Measurements from ENCODE around the gene PIGM. TPM values are rescaled to one million over a fixed set of nuclear protein-coding genes. Genes with fewer than 3 reads are reported as not detected.

The PIGM gene
- total RNA-seq, 1 donor from 2014 or later: 7.0 TPM

GRCh38 chr1:160009081-160009480, 22.7 kb downstream of the PIGM start:
- no peak overlapping the region for H3K27ac ChIP-seq (ENCODE audit: low read depth, low read length)
- no peak overlapping the region for H3K4me3 ChIP-seq (ENCODE audit: insufficient read depth, low read depth, low read length)
- no peaks in the 10 kb centered on the region for H3K79me2 ChIP-seq (ENCODE audit: insufficient read depth, low read length)
- peaks cover 6% of the 10 kb centered on the region for H3K27me3 Mint-ChIP-seq (ENCODE audit: low read depth, unreplicated experiment)
- H4K20me1 ChIP-seq (ENCODE audit: insufficient read depth, low read length): no peaks in the 10 kb centered on the region
- FAIRE-seq (no peak), DNase-seq (ENCODE audit: low read depth) (no peak)
- no peaks in the 10 kb centered on the region for H3K9me3 ChIP-seq (ENCODE audit: insufficient read depth, low read depth, low read length)
- no peaks in the 10 kb centered on the region for H3K9me3 Mint-ChIP-seq (ENCODE audit: unreplicated experiment)
- H3K4me2 ChIP-seq (ENCODE audit: low read length): no peak overlapping the region
- H3K27ac Mint-ChIP-seq (ENCODE audit: unreplicated experiment): no peak overlapping the region
- no peaks in the 10 kb centered on the region for H3K36me3 ChIP-seq (ENCODE audit: insufficient read depth, low read length)
- no peaks in the 10 kb centered on the region for H3K4me1 ChIP-seq (ENCODE audit: insufficient read depth, low read length)
- H3K36me3 Mint-ChIP-seq (ENCODE audit: low read depth, unreplicated experiment): no peaks in the 10 kb centered on the region
- no peak for TF ChIP-seq EZH2 (IDR thresholded peaks at IDR 0.05; ENCODE audit: insufficient read depth, low read length)
- no peak for TF ChIP-seq CTCF (IDR thresholded peaks at IDR 0.05; ENCODE audit: insufficient read depth, low read depth, low read length)
- H2AFZ ChIP-seq (ENCODE audit: low read depth, low read length): no peak overlapping the region
- no peaks in the 10 kb centered on the region for H3K4me1 Mint-ChIP-seq (ENCODE audit: low read depth, unreplicated experiment)
- no peak overlapping the region for H3K4me3 Mint-ChIP-seq (ENCODE audit: unreplicated experiment)
- H3K27me3 ChIP-seq (ENCODE audit: insufficient read depth, low read length): peaks cover 10% of the 10 kb centered on the region
- H3K9ac ChIP-seq (ENCODE audit: low read length): no peak overlapping the region

- no peaks in the 10 kb centered on the region for H3K36me3 Mint-ChIP-seq (ENCODE audit: low read depth, unreplicated experiment)
- no peaks in the 10 kb centered on the region for H3K4me1 Mint-ChIP-seq (ENCODE audit: low read depth, unreplicated experiment)
- FAIRE-seq (no peak), DNase-seq (ENCODE audit: low read depth) (no peak)
- no peak overlapping the region for H3K4me3 Mint-ChIP-seq (ENCODE audit: unreplicated experiment)
- H4K20me1 ChIP-seq (ENCODE audit: insufficient read depth, low read length): no peaks in the 10 kb centered on the region
- no peaks in the 10 kb centered on the region for H3K79me2 ChIP-seq (ENCODE audit: insufficient read depth, low read length)
- H3K27me3 ChIP-seq (ENCODE audit: insufficient read depth, low read length): peaks cover 10% of the 10 kb centered on the region
- no peak overlapping the region for H2AFZ ChIP-seq (ENCODE audit: low read depth, low read length)
- H3K36me3 ChIP-seq (ENCODE audit: insufficient read depth, low read length): no peaks in the 10 kb centered on the region
- peaks cover 7% of the 10 kb centered on the region for H3K27me3 Mint-ChIP-seq (ENCODE audit: low read depth, unreplicated experiment)
- no peaks in the 10 kb centered on the region for H3K9me3 ChIP-seq (ENCODE audit: insufficient read depth, low read depth, low read length)
- H3K4me1 ChIP-seq (ENCODE audit: insufficient read depth, low read length): no peaks in the 10 kb centered on the region
- H3K27ac ChIP-seq (ENCODE audit: low read depth, low read length): no peak overlapping the region
- TF ChIP-seq EZH2 (IDR thresholded peaks at IDR 0.05; ENCODE audit: insufficient read depth, low read length) (no peak), CTCF (IDR thresholded peaks at IDR 0.05; ENCODE audit: insufficient read depth, low read depth, low read length) (peak; percentile 75)
- H3K4me2 ChIP-seq (ENCODE audit: low read length): no peak overlapping the region
- H3K4me3 ChIP-seq (ENCODE audit: insufficient read depth, low read depth, low read length): no peak overlapping the region
- H3K27ac Mint-ChIP-seq (ENCODE audit: unreplicated experiment): no peak overlapping the region
- H3K9me3 Mint-ChIP-seq (ENCODE audit: unreplicated experiment): no peaks in the 10 kb centered on the region
- no peak overlapping the region for H3K9ac ChIP-seq (ENCODE audit: low read length)
These were observed 24.1 kb downstream of the PIGM start for GRCh38 chr1:160007577-160008200.

DNA sequence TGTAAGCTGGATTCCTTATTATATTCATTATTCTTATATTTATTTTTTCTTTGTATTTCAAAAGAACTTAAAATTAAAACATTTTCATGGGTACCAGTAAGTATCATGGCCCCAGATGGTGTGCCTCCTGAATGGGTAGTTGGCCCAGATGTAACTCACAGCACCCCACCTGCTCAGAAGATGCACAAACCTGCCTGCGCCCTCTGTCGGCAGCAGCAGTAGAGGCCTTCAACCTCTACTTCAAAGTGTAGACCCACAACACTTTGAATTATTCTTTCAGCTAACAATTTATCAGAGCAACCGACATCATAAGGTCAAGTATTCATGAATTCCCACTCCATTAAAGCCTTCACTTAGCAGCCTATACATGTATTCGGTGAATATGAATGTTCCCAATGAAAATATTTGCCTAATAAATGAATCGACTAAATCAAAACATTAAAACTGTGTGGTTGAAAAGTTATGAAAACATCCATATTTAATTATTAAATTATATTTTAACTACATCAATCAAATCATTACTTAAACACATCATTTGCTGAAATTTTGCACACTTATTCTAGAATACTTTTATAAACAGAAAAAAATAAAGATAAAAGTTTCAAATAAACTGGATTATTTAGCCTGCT, 25.4 kb downstream of the PIGM start:
- H3K4me3 ChIP-seq (ENCODE audit: insufficient read depth, low read depth, low read length): no peak overlapping the region
- H3K27ac ChIP-seq (ENCODE audit: low read depth, low read length): no peak overlapping the region
- H3K27me3 Mint-ChIP-seq (ENCODE audit: low read depth, unreplicated experiment): peaks cover 12% of the 10 kb centered on the region
- H3K79me2 ChIP-seq (ENCODE audit: insufficient read depth, low read length): no peaks in the 10 kb centered on the region
- no peaks in the 10 kb centered on the region for H3K36me3 ChIP-seq (ENCODE audit: insufficient read depth, low read length)
- H3K4me1 ChIP-seq (ENCODE audit: insufficient read depth, low read length): no peaks in the 10 kb centered on the region
- H4K20me1 ChIP-seq (ENCODE audit: insufficient read depth, low read length): no peaks in the 10 kb centered on the region
- FAIRE-seq: no peak
- no peak overlapping the region for H3K27ac Mint-ChIP-seq (ENCODE audit: unreplicated experiment)
- H3K9ac ChIP-seq (ENCODE audit: low read length): no peak overlapping the region
- H3K4me2 ChIP-seq (ENCODE audit: low read length): no peak overlapping the region
- no peaks in the 10 kb centered on the region for H3K9me3 ChIP-seq (ENCODE audit: insufficient read depth, low read depth, low read length)
- peak; percentile 94 for TF ChIP-seq CTCF (IDR thresholded peaks at IDR 0.05; ENCODE audit: insufficient read depth, low read depth, low read length)
- TF ChIP-seq EZH2 (IDR thresholded peaks at IDR 0.05; ENCODE audit: insufficient read depth, low read length): no peak
- H2AFZ ChIP-seq (ENCODE audit: low read depth, low read length): no peak overlapping the region
- DNase-seq (ENCODE audit: low read depth): peak; percentile 50
- peaks cover 10% of the 10 kb centered on the region for H3K27me3 ChIP-seq (ENCODE audit: insufficient read depth, low read length)
- no peaks in the 10 kb centered on the region for H3K36me3 Mint-ChIP-seq (ENCODE audit: low read depth, unreplicated experiment)
- no peaks in the 10 kb centered on the region for H3K4me1 Mint-ChIP-seq (ENCODE audit: low read depth, unreplicated experiment)
- H3K4me3 Mint-ChIP-seq (ENCODE audit: unreplicated experiment): no peak overlapping the region
- H3K9me3 Mint-ChIP-seq (ENCODE audit: unreplicated experiment): no peaks in the 10 kb centered on the region

All from astrocyte (in vitro differentiated cells and primary cell).